HepG2 (cell line): ENCODE measurements around the gene RORB. TPM values are rescaled to one million over a fixed set of nuclear protein-coding genes. Genes with fewer than 3 reads are reported as not detected.

Experiments used
- ATAC-seq: fragments of 200-7000 bp; cut with Tn5 transposase; 3 replicates; pipeline ENCODE4 v1.9.1; 2020; ENCODE audit warnings: mild to moderate bottlenecking, moderate library complexity
- BruUV-seq: library from RNA; stranded (reverse); fragments of 400-500 nt; replicated peaks from 2 replicates; lab custom pipeline; 2021; lab: Mats Ljungman, UMichigan
- CTCF ChIA-PET: fragments of 300-600 bp; formaldehyde crosslinking; extraction: SDS; loops from one replicate; lab custom pipeline; 2021; ENCODE audit warnings: low total read pairs, inconsistent platforms, low intra/inter-chr PET ratio; lab: Yijun Ruan, JAX
- POLR2A ChIA-PET: fragments of 350-600 bp; sonication (Branson Sonifier 250); formaldehyde crosslinking; loops from one replicate; lab custom pipeline; 2020; ENCODE audit warnings: antibody characterized with exemption, inconsistent platforms; lab: Yijun Ruan, JAX
- DNase-seq: peaks from one replicate; pipeline ENCODE4 v3.0.0-alpha.2; 2015; ENCODE audit warnings: low spot score
- FAIRE-seq: peaks from 3 replicates; lab custom pipeline; 2011; peaks lifted over from hg19 to GRCh38; lab: Jason Lieb, UNC
- H2AFZ ChIP-seq: one replicate; pipeline ENCODE4 v1.6.1; 2011; ENCODE audit warnings: low read length, inconsistent platforms
- H3K27ac ChIP-seq: fragments of 300-600 bp; 3 replicates; pipeline ENCODE4 v1.8.0; 2011; ENCODE audit warnings: mixed run types, mild to moderate bottlenecking, mixed read lengths, low read length, inconsistent platforms; ENCODE audit not compliant: insufficient read depth; ENCODE audit errors: extremely low read length
- H3K27me3 ChIP-seq, 2 experiments: fragments of 200-600 bp in 1 of 2; 2 replicates in 1 of 2; 3 replicates in 1 of 2; pipeline versions ENCODE4 v1.6.0 to v1.8.0; 2011; ENCODE audit warnings: low read length in 2 of 2, mild to moderate bottlenecking in 2 of 2, moderate library complexity in 2 of 2, inconsistent platforms in 1 of 2; ENCODE audit not compliant: insufficient read depth in 2 of 2, control insufficient read depth in 1 of 2
- H3K36me3 ChIP-seq, 2 experiments: fragments of 200-600 bp in 1 of 2; replicated peaks in 1 of 2; 2 replicates in 1 of 2; 3 replicates in 1 of 2; pipeline versions ENCODE4 v1.5.1 to v1.8.0; 2011; ENCODE audit warnings: low read length in 2 of 2, inconsistent platforms in 1 of 2; ENCODE audit not compliant: insufficient read depth in 2 of 2, control insufficient read depth in 1 of 2
- H3K4me1 ChIP-seq: 2 replicates; pipeline ENCODE4 v1.5.1; 2012; ENCODE audit warnings: low read length, inconsistent platforms; ENCODE audit not compliant: insufficient read depth
- H3K4me2 ChIP-seq: 2 replicates; pipeline ENCODE4 v1.6.0; 2011; ENCODE audit warnings: low read depth, low read length, inconsistent platforms
- H3K4me3 ChIP-seq, 3 experiments: fragments of 200-600 bp in 1 of 3; sonication (generic), shearing (Covaris generic) in 1 of 3; replicated peaks in 1 of 3; 2 replicates each; pipeline ENCODE4 v1.5.1; 2011 to 2016; ENCODE audit warnings: low read length in 3 of 3, inconsistent platforms in 2 of 3, low read depth in 2 of 3, mild to moderate bottlenecking in 2 of 3, control low read depth in 1 of 3, mixed read lengths in 1 of 3; ENCODE audit not compliant: insufficient read depth in 1 of 3
- H3K79me2 ChIP-seq: one replicate; pipeline ENCODE4 v1.6.1; 2011; ENCODE audit warnings: low read length, inconsistent platforms; ENCODE audit not compliant: insufficient read depth
- H3K9ac ChIP-seq: 2 replicates; pipeline ENCODE4 v1.6.0; 2011; ENCODE audit warnings: mild to moderate bottlenecking, low read depth, low read length, inconsistent platforms; ENCODE audit not compliant: insufficient read depth
- H3K9me3 ChIP-seq: 2 replicates; pipeline ENCODE4 v1.5.1; 2012; ENCODE audit warnings: mild to moderate bottlenecking, low read length
- H4K20me1 ChIP-seq: 2 replicates; pipeline ENCODE4 v1.6.0; 2011; ENCODE audit warnings: inconsistent platforms, mild to moderate bottlenecking, low read length, moderate library complexity; ENCODE audit not compliant: insufficient read depth
- ATF6 ChIP-seq: sonication (generic); formaldehyde crosslinking; conservative IDR thresholded peaks from 2 replicates; pipeline ENCODE4 v1.4.0; 2020; ENCODE audit warnings: missing genetic modification reagents
- BCL3 ChIP-seq: sonication (generic); formaldehyde crosslinking; IDR thresholded peaks from 2 replicates; pipeline ENCODE4 v1.5.1; 2020; ENCODE audit warnings: mild to moderate bottlenecking, missing genetic modification reagents, moderate library complexity
- IRF2 ChIP-seq: IDR thresholded peaks from 2 replicates; pipeline ENCODE4 v1.6.1; 2018; ENCODE audit warnings: missing genetic modification reagents, missing compliant biosample characterization
- NAIF1 ChIP-seq: sonication (generic); formaldehyde crosslinking; IDR thresholded peaks from 2 replicates; pipeline ENCODE4 v1.5.0; 2020; ENCODE audit warnings: mild to moderate bottlenecking, missing genetic modification reagents, borderline replicate concordance
- NR2F2 ChIP-seq: IDR thresholded peaks from 2 replicates; pipeline ENCODE4 v1.6.1; 2012; ENCODE audit warnings: low read depth, inconsistent platforms, borderline replicate concordance
- PRDM15 ChIP-seq: sonication (generic); formaldehyde crosslinking; IDR thresholded peaks from 2 replicates; pipeline ENCODE4 v1.4.0; 2020; ENCODE audit warnings: missing genetic modification reagents
- ZNF407 ChIP-seq: sonication (generic); formaldehyde crosslinking; IDR thresholded peaks from one replicate; pipeline ENCODE4 v1.5.1; 2020; ENCODE audit warnings: mild to moderate bottlenecking, missing genetic modification reagents; ENCODE audit errors: not compliant biosample characterization
- ZNF761 ChIP-seq: sonication (generic); formaldehyde crosslinking; conservative IDR thresholded peaks from 2 replicates; pipeline ENCODE4 v1.4.0; 2020; ENCODE audit warnings: mild to moderate bottlenecking, missing genetic modification reagents
- ZNF841 ChIP-seq: sonication (generic); formaldehyde crosslinking; IDR thresholded peaks from 2 replicates; pipeline ENCODE4 v1.8.1; 2023; ENCODE audit warnings: missing genetic modification reagents, borderline replicate concordance
- WGBS: methylation state at CpG from one replicate; pipeline ENCODE4 v1.1.6; 2017; ENCODE audit warnings: low lambda C conversion rate; 5-methylcytosine and 5-hydroxymethylcytosine counted together
- in situ Hi-C: cut with HindIII; loops from 2 replicates; pipeline ENCODE4 v1.10.0; 2017; ENCODE audit warnings: low pct_unique_long_range_greater_than_20kb; ENCODE audit not compliant: extremely low pct_ligation_motif_present
- intact Hi-C: fragments of 100-400 bp; cut with micrococcal nuclease; formaldehyde crosslinking; loops from one replicate; pipeline ENCODE4 v1.10.0; 2022; ENCODE audit not compliant: unreplicated experiment
- polyA plus RNA-seq, 8 experiments: library from polyadenylated mRNA; depleted of rRNA in 3 of 8; stranded (reverse) in 7 of 8; unstranded in 1 of 8; fragments of >200 nt; fragmentation: Illumina TruSeq in 4 of 8; extraction: Trizol in 4 of 8; gene quantifications; 2 replicates each; pipeline versions ENCODE4 v1.2.1 to v1.2.3, GENCODE V29; 2011 to 2016; ENCODE audit warnings: low read depth in 4 of 8, missing spikeins in 1 of 8, mixed read lengths in 1 of 8; ENCODE audit not compliant: insufficient read depth in 1 of 8
- total RNA-seq, 5 experiments: library from RNA; depleted of rRNA; stranded (reverse); fragments of >200 nt; fragmentation: Illumina TruSeq; extraction: Trizol; gene quantifications; 2 replicates each; pipeline ENCODE4 v1.2.3, GENCODE V29; 2016; ENCODE audit warnings: low read depth in 1 of 5

Gene RORB
- total and polyA plus RNA-seq, 2 of the 13 experiments (the other 11 are each of a cell fraction or from before 2014, with no cell fraction given): not detected

- no peak overlapping the region for H2AFZ ChIP-seq
- TF ChIP-seq ZNF407: no peak
- TF ChIP-seq NR2F2: no peak
- no peak for TF ChIP-seq ZNF761 (CRISPR knock-in tag)
- TF ChIP-seq ZNF841: no peak
- TF ChIP-seq BCL3 (CRISPR knock-in tag): no peak
- no peak for TF ChIP-seq ATF6 (CRISPR knock-in tag)
- TF ChIP-seq PRDM15 (CRISPR knock-in tag): no peak
- TF ChIP-seq IRF2 (CRISPR knock-in tag): no peak
- TF ChIP-seq NAIF1 (CRISPR knock-in tag): no peak
- no peak overlapping the region for H3K4me3 ChIP-seq
- no peaks in the 10 kb centered on the region for H4K20me1 ChIP-seq
- H3K4me1 ChIP-seq: no peaks in the 10 kb centered on the region
- no peak for DNase-seq
- no peak overlapping the region for H3K27ac ChIP-seq
- BruUV-seq: no TSS peak
- H3K9me3 ChIP-seq: peaks cover 12% of the 10 kb centered on the region; the same call in 1 of the 2 replicates
- ChIA-PET CTCF (no interaction called here), POLR2A (no interaction called here)
- H3K27me3 ChIP-seq: no peaks in the 10 kb centered on the region
- in situ Hi-C loops (no loop called here), intact Hi-C loops (no loop called here)
- no peaks in the 10 kb centered on the region for H3K36me3 ChIP-seq
- 40% methylated on average over 6 of the region's 6 CpGs for WGBS
- no peak for ATAC-seq
- H3K9ac ChIP-seq: no peak overlapping the region
- no peak overlapping the region for H3K4me2 ChIP-seq
- H3K79me2 ChIP-seq: no peaks in the 10 kb centered on the region
- FAIRE-seq: no peak
Observed at GRCh38 chr9:74478606-74479005, 18.5 kb upstream of the RORB start.
